K562 (cell line): ENCODE results near the gene CAMKV. TPM values are rescaled to one million over a fixed set of nuclear protein-coding genes. Genes with fewer than 3 reads are reported as not detected.

Experiments
- ATAC-seq: fragments of 200-7000 bp; cut with Tn5 transposase; 3 replicates; pipeline ENCODE4 v1.9.1; 2020; ENCODE audit warnings: moderate library complexity
- BruUV-seq: library from RNA; stranded (reverse); fragments of 400-500 nt; replicated peaks from 2 replicates; lab custom pipeline; 2021; lab: Mats Ljungman, UMichigan
- CTCF ChIA-PET: fragments of 300-600 bp; formaldehyde crosslinking; extraction: SDS; loops from one replicate; lab custom pipeline; 2021; ENCODE audit warnings: low intra/inter-chr PET ratio; lab: Yijun Ruan, JAX
- POLR2A ChIA-PET: fragments of 300-600, 350-650 bp; sonication (Branson Sonifier 250); formaldehyde crosslinking; extraction: SDS; loops from one replicate; lab custom pipeline; 2021; ENCODE audit warnings: antibody characterized with exemption, inconsistent platforms; lab: Yijun Ruan, JAX
- DNase-seq, 4 experiments: peaks; one replicate each; pipeline versions ENCODE4 v3.0.0 to v3.0.0-alpha.2; 2011 to 2018; ENCODE audit warnings: low spot score in 3 of 4, mixed read lengths in 3 of 4; ENCODE audit errors: extremely low read depth in 1 of 4
- FAIRE-seq: peaks from 2 replicates; lab custom pipeline; 2011; peaks lifted over from hg19 to GRCh38; lab: Jason Lieb, UNC
- H2AFZ ChIP-seq: 2 replicates; pipeline ENCODE4 v1.6.0; 2011; ENCODE audit warnings: low read depth, low read length, control low read depth, inconsistent platforms
- H3K27ac ChIP-seq: fragments of 200-600 bp; 3 replicates; pipeline ENCODE4 v1.8.0; 2011; ENCODE audit warnings: low read depth, mild to moderate bottlenecking, control low read depth, inconsistent platforms, low read length, moderate library complexity, mixed read lengths; ENCODE audit errors: extremely low read depth
- H3K27me3 ChIP-seq, 2 experiments: fragments of 300-600 bp in 1 of 2; 2 replicates in 1 of 2; 3 replicates in 1 of 2; pipeline versions ENCODE4 v1.6.0 to v1.8.0; 2011; ENCODE audit warnings: inconsistent platforms in 2 of 2, low read length in 2 of 2, mild to moderate bottlenecking in 1 of 2, mixed read lengths in 1 of 2, moderate library complexity in 1 of 2; ENCODE audit not compliant: control insufficient read depth in 2 of 2, insufficient read depth in 2 of 2
- H3K36me3 ChIP-seq: fragments of 300-600 bp; 3 replicates; pipeline ENCODE4 v1.8.0; 2011; ENCODE audit warnings: mild to moderate bottlenecking, low read length, inconsistent platforms; ENCODE audit not compliant: control insufficient read depth, insufficient read depth
- H3K4me1 ChIP-seq, 2 experiments: fragments of 200-600 bp in 1 of 2; replicated peaks in 1 of 2; 2 replicates in 1 of 2; 3 replicates in 1 of 2; pipeline versions ENCODE4 v1.5.1 to v1.8.0; 2011; ENCODE audit warnings: inconsistent platforms in 2 of 2, low read length in 2 of 2, mild to moderate bottlenecking in 1 of 2, mixed read lengths in 1 of 2, moderate library complexity in 1 of 2; ENCODE audit not compliant: control insufficient read depth in 2 of 2, insufficient read depth in 2 of 2
- H3K4me2 ChIP-seq: 2 replicates; pipeline ENCODE4 v1.6.1; 2011; ENCODE audit warnings: low read length, control low read depth, inconsistent platforms, mixed read lengths; ENCODE audit not compliant: insufficient read depth
- H3K4me3 ChIP-seq: fragments of 200-600 bp; sonication (generic), shearing (Covaris generic); 2 replicates; pipeline ENCODE4 v1.5.1; 2016; ENCODE audit warnings: control low read depth, inconsistent platforms
- H3K79me2 ChIP-seq: fragments of 200-600 bp; 3 replicates; pipeline ENCODE4 v1.8.0; 2011; ENCODE audit warnings: low read length, inconsistent platforms; ENCODE audit not compliant: control insufficient read depth, insufficient read depth
- H3K9ac ChIP-seq, 2 experiments: 2 replicates each; pipeline versions ENCODE4 v1.6.0 to v1.6.1; 2011; ENCODE audit warnings: low read depth in 2 of 2, low read length in 2 of 2, control low read depth in 1 of 2, inconsistent platforms in 1 of 2, mild to moderate bottlenecking in 1 of 2, mixed read lengths in 1 of 2; ENCODE audit not compliant: insufficient read depth in 1 of 2
- H3K9me1 ChIP-seq: one replicate; pipeline ENCODE4 v1.6.0; 2011; ENCODE audit warnings: inconsistent platforms, mild to moderate bottlenecking, low read length, moderate library complexity; ENCODE audit not compliant: control insufficient read depth, insufficient read depth
- H3K9me3 ChIP-seq: replicated peaks from 2 replicates; pipeline ENCODE4 v1.5.1; 2011; ENCODE audit warnings: low read depth, low read length, inconsistent platforms; ENCODE audit not compliant: control insufficient read depth, insufficient read depth
- H4K20me1 ChIP-seq: replicated peaks from 2 replicates; pipeline ENCODE4 v1.6.1; 2011; ENCODE audit warnings: low read length, inconsistent platforms, mixed read lengths; ENCODE audit not compliant: control insufficient read depth, insufficient read depth
- AFF1 ChIP-seq, 2 experiments: fragments of 450-650 bp; IDR thresholded peaks; 2 replicates each; pipeline ENCODE4 v1.6.1; 2018; ENCODE audit warnings: mild to moderate bottlenecking in 2 of 2, low read depth in 1 of 2; ENCODE audit not compliant: partially characterized antibody in 2 of 2
- ARID1B ChIP-seq: fragments of 450-650 bp; IDR thresholded peaks from 2 replicates; pipeline ENCODE4 v1.6.1; 2016; ENCODE audit warnings: antibody characterized with exemption, mild to moderate bottlenecking, inconsistent platforms
- BRF2 ChIP-seq: IDR thresholded peaks from 3 replicates; pipeline ENCODE4 v1.6.1; 2011; ENCODE audit warnings: borderline replicate concordance, mild to moderate bottlenecking; ENCODE audit not compliant: insufficient read length, insufficient read depth
- E2F3 ChIP-seq: fragments of 250-450 bp; sonication (Bioruptor Pico); IDR thresholded peaks from 2 replicates; pipeline ENCODE4 v1.4.0; 2020; ENCODE audit warnings: mild to moderate bottlenecking
- KLF6 ChIP-seq: fragments of 250-450 bp; sonication (Bioruptor Pico); IDR thresholded peaks from 2 replicates; pipeline ENCODE4 v1.4.0; 2020; ENCODE audit warnings: mild to moderate bottlenecking, moderate library complexity, borderline replicate concordance
- MEF2A ChIP-seq: IDR thresholded peaks from 2 replicates; pipeline ENCODE4 v1.6.1; 2011; ENCODE audit warnings: low read depth, mild to moderate bottlenecking, low read length, moderate library complexity; ENCODE audit not compliant: control insufficient read depth
- MIER1 ChIP-seq: fragments of 450-650 bp; IDR thresholded peaks from 2 replicates; pipeline ENCODE4 v1.6.1; 2016; ENCODE audit warnings: antibody characterized with exemption, mild to moderate bottlenecking, low read depth
- NCOA6 ChIP-seq: fragments of 450-650 bp; IDR thresholded peaks from 2 replicates; pipeline ENCODE4 v1.6.1; 2017; ENCODE audit warnings: mild to moderate bottlenecking
- NFYB ChIP-seq: IDR thresholded peaks from 2 replicates; pipeline ENCODE4 v1.6.1; 2011; ENCODE audit warnings: mild to moderate bottlenecking, moderate library complexity; ENCODE audit not compliant: insufficient read length; ENCODE audit errors: extremely low read depth
- PCBP2 ChIP-seq: fragments of 200-400 bp; formaldehyde crosslinking; IDR thresholded peaks from 2 replicates; pipeline ENCODE4 v1.6.1; 2018; ENCODE audit warnings: low read length, low read depth, mild to moderate bottlenecking, moderate library complexity; ENCODE audit not compliant: poor library complexity, severe bottlenecking
- RAD51 ChIP-seq: fragments of 450-650 bp; IDR thresholded peaks from 2 replicates; pipeline ENCODE4 v1.7.1; 2016; ENCODE audit warnings: low read depth, mild to moderate bottlenecking, borderline replicate concordance
- ZNF57 ChIP-seq: fragments of 450-650 bp; formaldehyde crosslinking; IDR thresholded peaks from 2 replicates; pipeline ENCODE4 v1.4.0; 2020; ENCODE audit warnings: mild to moderate bottlenecking, moderate library complexity
- WGBS: fragments of 100-300 bp; shearing (Covaris generic); methylation state at CpG from one replicate; pipeline ENCODE4 v1.1.6; 2016; ENCODE audit warnings: low coverage, mixed read lengths; ENCODE audit not compliant: insufficient coverage; ENCODE audit errors: missing lambda C conversion rate; 5-methylcytosine and 5-hydroxymethylcytosine counted together
- in situ Hi-C: fragments of 300-500 bp; cut with MboI; formaldehyde crosslinking; loops from 4 replicates; pipeline ENCODE4 v1.15.0; 2018; ENCODE audit warnings: inconsistent platforms, mixed read lengths
- intact Hi-C: fragments of 100-400 bp; cut with micrococcal nuclease; formaldehyde crosslinking; loops from 2 replicates; pipeline ENCODE4 v1.14.2; 2022
- polyA plus RNA-seq, 8 experiments: library from polyadenylated mRNA; depleted of rRNA in 4 of 8; stranded (reverse) in 5 of 8; unstranded in 3 of 8; fragments of >200 nt; fragmentation: Nextera tagmentation in 2 of 8; fragmentation: Illumina TruSeq in 1 of 8; extraction: Ambion mirVana in 2 of 8; extraction: Trizol in 1 of 8; gene quantifications; 2 replicates each; pipeline versions ENCODE4 v1.2.1 to v1.2.3, GENCODE V29; 2011 to 2014; ENCODE audit warnings: inconsistent platforms in 1 of 8, missing spikeins in 1 of 8
- total RNA-seq, 7 experiments: library from RNA; depleted of rRNA in 6 of 7; stranded (reverse); fragments of >200 nt in 6 of 7; fragmentation: Illumina TruSeq in 2 of 7; extraction: Trizol in 2 of 7; gene quantifications; 2 replicates each; pipeline versions ENCODE4 v1.2.1 to v1.2.3, GENCODE V29; 2011 to 2021; ENCODE audit warnings: low replicate concordance in 1 of 7

The CAMKV gene
- total and polyA plus RNA-seq, 9 of the 15 experiments (the other 6 are each of a cell fraction or from before 2014, with no cell fraction given) = 0.08 to 2.7 (median 0.79) TPM

GRCh38 chr3:49886922-49887265, 17.2 kb upstream of the CAMKV start:
- H3K36me3 ChIP-seq = no peaks in the 10 kb centered on the region
- DNase-seq = no peak
- peak; percentile 42 for FAIRE-seq
- H2AFZ ChIP-seq = no peak overlapping the region
- H3K4me2 ChIP-seq = no peak overlapping the region
- peaks cover 5 to 8% of the 10 kb centered on the region in 2 experiments; a peak in 3 of 5 replicates for H3K4me1 ChIP-seq
- no peaks in the 10 kb centered on the region for H3K9me3 ChIP-seq
- no TSS peak for BruUV-seq
- H3K9ac ChIP-seq = peak overlapping the region in 1 of 2 experiments; percentile 71; a peak in 2 of 4 replicates
- no peaks in the 10 kb centered on the region for H3K27me3 ChIP-seq
- intact Hi-C loops (no loop called here), in situ Hi-C loops (no loop called here)
- H3K4me3 ChIP-seq = no peak overlapping the region
- H3K79me2 ChIP-seq = no peaks in the 10 kb centered on the region
- no peak; the same call in 2 of the 3 replicates for ATAC-seq
- no peaks in the 10 kb centered on the region for H4K20me1 ChIP-seq
- no peaks in the 10 kb centered on the region for H3K9me1 ChIP-seq
- POLR2A ChIA-PET = no interaction called here
- TF ChIP-seq MEF2A = 0 out of 2 replicates have a peak, but pooled peaks have one; percentile 34
- TF ChIP-seq BRF2 = no peak
- TF ChIP-seq MIER1 = no peak
- TF ChIP-seq NCOA6 = no peak
- CTCF ChIA-PET = no interaction called here
- H3K27ac ChIP-seq = no peak overlapping the region; the same call in 2 of the 3 replicates

GRCh38 chr3:49883998-49884397, 14.3 kb upstream of the CAMKV start:
- in situ Hi-C loops = no loop called here
- intact Hi-C loops = no loop called here
- Histone ChIP-seq H4K20me1 (no peaks in the 10 kb centered on the region), H2AFZ (no peak overlapping the region), H3K36me3 (no peaks in the 10 kb centered on the region), H3K4me1 (peaks cover 16 to 18% of the 10 kb centered on the region in 2 experiments; a peak in 4 of 5 replicates), H3K79me2 (no peaks in the 10 kb centered on the region), H3K4me2 (no peak overlapping the region), H3K27ac (no peak overlapping the region), H3K9me3 (no peaks in the 10 kb centered on the region), H3K9ac (no peak overlapping the region), H3K4me3 (no peak overlapping the region), H3K27me3 (no peaks in the 10 kb centered on the region), H3K9me1 (no peaks in the 10 kb centered on the region)
- CTCF ChIA-PET = no interaction called here
- 30% methylated on average over 4 of the region's 4 CpGs for WGBS
- DNase-seq = no peak
- FAIRE-seq = no peak
- ATAC-seq = no peak
- POLR2A ChIA-PET = no interaction called here
- no TSS peak for BruUV-seq
- no peak for TF ChIP-seq ZNF57
- no peak for TF ChIP-seq ARID1B
- TF ChIP-seq AFF1 (IDR thresholded peaks at IDR 0.05; ENCODE audit: low read depth in 1 of 2, partially characterized antibody in 2 of 2) = no peak
- TF ChIP-seq PCBP2 = no peak
- no peak for TF ChIP-seq E2F3
- TF ChIP-seq RAD51 = no peak
- TF ChIP-seq KLF6 (CRISPR knock-in tag) = no peak
- no peak for TF ChIP-seq NFYB
